Measurements from ENCODE around the gene SYMPK. TPM values are rescaled to one million over a fixed set of nuclear protein-coding genes. Genes with fewer than 3 reads are reported as not detected.

The SYMPK gene
- total RNA-seq, 2 experiments from 2014 or later: 63.3 to 65.0 TPM

DNA sequence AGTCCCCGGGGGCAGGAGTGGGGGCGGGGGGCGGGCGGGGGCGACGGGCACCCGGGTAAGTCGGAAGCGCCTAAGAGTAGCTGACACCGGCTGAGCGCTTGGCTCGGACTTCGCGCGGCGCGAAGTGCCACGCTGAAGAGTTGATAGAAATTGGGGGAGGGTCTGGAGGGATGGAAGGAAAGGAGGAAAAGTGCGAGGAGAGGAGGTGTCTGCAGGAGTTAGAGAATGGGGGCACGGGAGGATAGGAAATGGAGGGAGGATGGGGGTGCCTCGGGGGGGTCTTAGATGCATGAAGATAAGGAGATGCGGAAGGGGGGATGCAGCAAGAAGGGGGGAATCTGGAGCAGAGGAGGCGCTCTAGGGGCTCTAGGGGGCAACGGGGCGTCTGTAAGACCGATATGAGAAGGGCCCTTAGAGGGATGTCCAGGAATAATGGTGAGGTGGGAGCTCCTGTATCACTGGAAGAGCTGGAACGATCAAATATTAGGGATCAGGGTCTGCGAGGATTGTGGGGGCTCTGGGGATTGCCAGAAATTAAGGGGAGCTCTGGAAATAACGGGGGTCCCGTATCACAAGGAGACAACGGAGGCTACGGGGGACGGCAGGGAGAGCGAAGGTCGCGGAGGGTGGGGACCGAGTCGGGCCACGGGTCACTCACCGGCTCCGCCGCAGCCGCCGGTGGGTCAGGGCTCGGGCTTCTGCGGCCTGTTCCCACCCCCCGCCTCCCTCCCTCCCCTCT lies 39.1 kb upstream of the SYMPK start, which contains the start of gene MYPOP:
TSS of gene MYPOP (minus strand) at position 702 of the 739 bp plus-strand sequence. CDS start 840 bp downstream, outside the sequence.
- peaks cover 28% of the 10 kb centered on the region for H3K4me1 Mint-ChIP-seq (ENCODE audit: low read depth)
- Histone ChIP-seq H3K4me3 (ENCODE audit: low read length) (peak within 1 kb of the TSS; percentile 64), H3K9me3 (ENCODE audit: control insufficient read depth in 1 of 2, insufficient read depth in 1 of 2, low read length in 2 of 2) (no peaks in the 10 kb centered on the region), H3K36me3 (ENCODE audit: insufficient read depth, low read length) (peaks cover 10% of the 10 kb centered on the region), H3K27me3 (ENCODE audit: control insufficient read depth in 1 of 2, insufficient read depth in 2 of 2, low read length in 2 of 2) (no peaks in the 10 kb centered on the region), H3K4me1 (ENCODE audit: insufficient read depth, low read length) (peaks cover 26% of the 10 kb centered on the region), H3K27ac (ENCODE audit: low read depth in 1 of 2, low read length in 2 of 2) (peak within 1 kb of the TSS; percentile 68 to 85)
- H3K36me3 Mint-ChIP-seq (ENCODE audit: low read depth): peaks cover 37% of the 10 kb centered on the region
- POLR2A ChIA-PET: interaction anchor here (0.6 to 3.6 kb wide), 17 partner anchors 10 to 900 kb away, joined by 3 to 44 read pairs (median 4); partner anchors contain the start of genes CALM3, CCDC61, FBXO46 and FOXA3
- ATAC-seq (ENCODE audit: poor library complexity) (no peak), DNase-seq (peak in 3 of 14 experiments; percentile 5 to 30 (median 8))
- H3K27me3 Mint-ChIP-seq: no peaks in the 10 kb centered on the region
- no peaks in the 10 kb centered on the region for H3K9me3 Mint-ChIP-seq
- CTCF ChIA-PET: interaction anchor here (0.6 to 2.3 kb wide), 6 partner anchors 11 to 171 kb away, joined by 3 to 14 read pairs (median 6); partner anchors contain the start of genes FBXO46, IRF2BP1 and SYMPK
- H3K4me3 Mint-ChIP-seq: peak within 1 kb of the TSS; percentile 98
- peak within 1 kb of the TSS; percentile 89 for H3K27ac Mint-ChIP-seq
- TF ChIP-seq, protein P1, sequence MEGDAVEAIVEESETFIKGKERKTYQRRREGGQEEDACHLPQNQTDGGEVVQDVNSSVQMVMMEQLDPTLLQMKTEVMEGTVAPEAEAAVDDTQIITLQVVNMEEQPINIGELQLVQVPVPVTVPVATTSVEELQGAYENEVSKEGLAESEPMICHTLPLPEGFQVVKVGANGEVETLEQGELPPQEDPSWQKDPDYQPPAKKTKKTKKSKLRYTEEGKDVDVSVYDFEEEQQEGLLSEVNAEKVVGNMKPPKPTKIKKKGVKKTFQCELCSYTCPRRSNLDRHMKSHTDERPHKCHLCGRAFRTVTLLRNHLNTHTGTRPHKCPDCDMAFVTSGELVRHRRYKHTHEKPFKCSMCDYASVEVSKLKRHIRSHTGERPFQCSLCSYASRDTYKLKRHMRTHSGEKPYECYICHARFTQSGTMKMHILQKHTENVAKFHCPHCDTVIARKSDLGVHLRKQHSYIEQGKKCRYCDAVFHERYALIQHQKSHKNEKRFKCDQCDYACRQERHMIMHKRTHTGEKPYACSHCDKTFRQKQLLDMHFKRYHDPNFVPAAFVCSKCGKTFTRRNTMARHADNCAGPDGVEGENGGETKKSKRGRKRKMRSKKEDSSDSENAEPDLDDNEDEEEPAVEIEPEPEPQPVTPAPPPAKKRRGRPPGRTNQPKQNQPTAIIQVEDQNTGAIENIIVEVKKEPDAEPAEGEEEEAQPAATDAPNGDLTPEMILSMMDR (IDR thresholded peaks at IDR 0.05): no peak
- intact Hi-C loops (cut with DNase I, micrococcal nuclease): loop anchor here (1.0 to 10.0 kb wide), 6 partner anchors 13 to 723 kb away; partner anchors contain the start of genes IRF2BP1 (in 2 of the 2), BLOC1S3 (in 1 of the 2), CCDC61 (in 1 of the 2) and FOXA3 (in 1 of the 2)

DNA sequence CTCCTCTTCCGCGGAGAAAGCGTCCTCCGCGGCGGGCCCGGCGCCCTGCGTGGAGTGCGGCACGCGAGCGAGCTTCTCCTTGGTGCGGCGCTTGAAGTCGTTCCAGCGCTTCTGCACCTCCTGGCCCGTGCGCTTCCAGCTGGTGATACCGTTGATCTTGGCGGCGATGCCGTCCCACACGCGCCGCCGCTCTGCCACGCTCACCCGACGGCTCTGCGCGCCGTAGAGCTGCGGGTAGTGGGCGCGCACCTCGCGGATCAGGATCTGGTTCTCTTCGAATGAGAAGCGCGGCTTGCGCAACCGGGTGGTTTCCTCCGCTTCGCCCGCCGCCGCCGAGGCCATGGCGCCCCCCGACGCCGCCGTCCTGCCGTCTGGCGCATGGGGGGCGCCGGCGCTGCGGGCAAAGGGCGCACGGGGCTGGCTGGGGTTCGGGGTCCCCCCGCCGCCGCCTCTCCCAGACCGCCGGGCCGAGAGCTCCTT lies 38.5 kb upstream of the SYMPK start:
- H3K27me3 ChIP-seq (ENCODE audit: control insufficient read depth in 1 of 2, insufficient read depth in 2 of 2, low read length in 2 of 2): no peaks in the 10 kb centered on the region
- H3K4me3 ChIP-seq (ENCODE audit: low read length): peak overlapping the region; percentile 64
- Mint-ChIP-seq H3K4me1 (ENCODE audit: low read depth) (peaks cover 28% of the 10 kb centered on the region), H3K36me3 (ENCODE audit: low read depth) (peaks cover 40% of the 10 kb centered on the region), H3K4me3 (peak overlapping the region; percentile 56), H3K27me3 (no peaks in the 10 kb centered on the region), H3K9me3 (no peaks in the 10 kb centered on the region), H3K27ac (peak overlapping the region; percentile 89)
- intact Hi-C loops (cut with DNase I, micrococcal nuclease): loop anchor here in 1 of 2 experiments (1.0 to 10.0 kb wide), 4 partner anchors 12 to 717 kb away; partner anchors contain the start of genes CCDC61, FOXA3 and SYMPK
- DNase-seq (peak in 5 of 14 experiments; percentile 16 to 75 (median 29)), ATAC-seq (ENCODE audit: poor library complexity) (no peak)
- peaks cover 10% of the 10 kb centered on the region for H3K36me3 ChIP-seq (ENCODE audit: insufficient read depth, low read length)
- H3K9me3 ChIP-seq (ENCODE audit: control insufficient read depth in 1 of 2, insufficient read depth in 1 of 2, low read length in 2 of 2): no peaks in the 10 kb centered on the region
- ChIA-PET POLR2A (interaction anchor here (2.1 to 3.6 kb wide), 2 partner anchors 16 to 38 kb away, joined by 21 to 44 read pairs; partner anchors contain the start of genes FOXA3, IRF2BP1 and SYMPK), CTCF (interaction anchor here (0.6 kb wide), 1 partner anchor 10 kb away, joined by 3 read pairs; no protein-coding TSS in a partner anchor)
- H3K27ac ChIP-seq (ENCODE audit: low read depth in 1 of 2, low read length in 2 of 2): no peak overlapping the region
- peaks cover 26% of the 10 kb centered on the region for H3K4me1 ChIP-seq (ENCODE audit: insufficient read depth, low read length)
- TF ChIP-seq, protein P1 (IDR thresholded peaks at IDR 0.05): no peak

DNA sequence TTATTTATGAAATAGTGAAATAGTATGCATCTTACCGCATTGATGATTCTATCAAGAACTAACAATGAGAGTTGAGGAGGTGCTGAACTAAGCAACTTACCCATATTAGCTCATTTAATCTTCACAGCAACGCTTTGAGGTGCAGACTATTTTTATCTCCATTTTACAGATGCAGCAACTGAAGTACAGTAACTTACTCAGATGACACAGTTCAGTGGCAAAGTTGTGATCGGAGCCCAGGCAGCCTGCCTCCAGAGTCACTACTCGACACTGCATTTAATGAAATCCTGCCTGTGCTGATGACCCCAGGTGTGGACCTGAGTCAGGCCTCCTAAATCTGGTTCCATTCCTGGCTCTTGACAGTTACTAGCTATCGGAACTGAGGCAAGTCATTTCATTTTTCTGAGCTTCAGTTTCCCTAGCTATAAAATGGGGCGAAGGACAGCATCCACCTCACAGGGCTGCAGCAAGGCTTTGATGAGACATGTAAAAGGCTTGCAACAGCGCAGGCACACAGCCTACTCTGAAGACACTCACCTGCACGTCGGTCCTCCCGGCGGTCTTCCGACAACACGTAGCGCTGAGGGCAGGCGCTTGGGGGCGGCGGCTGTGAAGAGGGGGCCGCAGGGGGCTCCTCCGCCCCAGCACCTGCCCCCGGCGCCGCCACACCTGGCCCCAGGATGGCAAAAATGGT lies 37.9 kb upstream of the SYMPK start:
- intact Hi-C loops (cut with DNase I, micrococcal nuclease): loop anchor here in 1 of 2 experiments (1.0 to 10.0 kb wide), 4 partner anchors 12 to 716 kb away; partner anchors contain the start of genes CCDC61, FOXA3 and SYMPK
- Histone ChIP-seq H3K27ac (ENCODE audit: low read depth in 1 of 2, low read length in 2 of 2) (no peak overlapping the region), H3K9me3 (ENCODE audit: control insufficient read depth in 1 of 2, insufficient read depth in 1 of 2, low read length in 2 of 2) (no peaks in the 10 kb centered on the region), H3K4me3 (ENCODE audit: low read length) (peak overlapping the region; percentile 39), H3K4me1 (ENCODE audit: insufficient read depth, low read length) (peaks cover 26% of the 10 kb centered on the region), H3K36me3 (ENCODE audit: insufficient read depth, low read length) (peaks cover 10% of the 10 kb centered on the region), H3K27me3 (ENCODE audit: control insufficient read depth in 1 of 2, insufficient read depth in 2 of 2, low read length in 2 of 2) (no peaks in the 10 kb centered on the region)
- no peaks in the 10 kb centered on the region for H3K9me3 Mint-ChIP-seq
- ChIA-PET POLR2A (interaction anchor here (3.6 kb wide), 1 partner anchor 15 kb away, joined by 44 read pairs; the partner anchor contains the start of gene IRF2BP1), CTCF (interaction anchor here (0.6 kb wide), 1 partner anchor 505 kb away, joined by 3 read pairs; no protein-coding TSS in a partner anchor)
- ATAC-seq (ENCODE audit: poor library complexity) (no peak), DNase-seq (no peak)
- TF ChIP-seq, protein P1 (IDR thresholded peaks at IDR 0.05): no peak
- peaks cover 28% of the 10 kb centered on the region for H3K4me1 Mint-ChIP-seq (ENCODE audit: low read depth)
- H3K27me3 Mint-ChIP-seq: no peaks in the 10 kb centered on the region
- H3K4me3 Mint-ChIP-seq: peak overlapping the region; percentile 67
- peaks cover 40% of the 10 kb centered on the region for H3K36me3 Mint-ChIP-seq (ENCODE audit: low read depth)
- H3K27ac Mint-ChIP-seq: no peak overlapping the region
